ENCODE data around the gene CFAP97D1. TPM values are rescaled to one million over a fixed set of nuclear protein-coding genes. Genes with fewer than 3 reads are reported as not detected.

CFAP97D1 gene
- polyA plus RNA-seq (2011; rRNA removed) (0.04 TPM in 1 of 2 replicates, not detected in the other), polyA plus RNA-seq (2017; fragmentation: RNase III; extraction: RNeasy Plus Mini Kit Qiagen cat#74134 plus additional on column Dnase treatment) (0.03 to 0.04 TPM in 2 of 3 replicates, not detected in the other), polyA minus RNA-seq (2011; rRNA and poly(A)+ RNA removed) (not detected in 2 replicates)
- 0.01 TPM in 2 replicates for polyA plus RNA-seq (2012; cell fraction: cytosol; rRNA removed)
- 0.02 TPM in 1 of 2 replicates, not detected in the other for polyA plus RNA-seq (2012; cell fraction: nucleus; rRNA removed)

DNA sequence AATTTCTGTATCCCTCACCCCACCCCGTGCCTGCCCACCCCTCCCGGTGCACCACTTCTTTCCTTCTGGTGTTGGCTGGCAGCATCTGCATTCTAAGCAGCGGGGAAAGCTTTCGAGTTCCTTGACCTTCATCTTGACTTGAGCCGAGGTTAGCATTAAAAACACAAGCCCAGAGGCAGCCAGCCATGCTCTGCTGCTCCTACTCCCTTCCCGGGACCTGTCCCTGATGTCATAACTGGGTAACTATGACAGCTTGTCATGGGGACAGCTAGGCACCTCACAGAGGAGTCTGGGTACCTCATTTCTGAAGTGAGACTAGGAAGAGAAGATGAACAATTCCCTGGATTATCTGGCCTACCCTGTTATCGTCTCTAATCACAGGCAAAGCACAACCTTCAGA lies at the start of gene CFAP97D1:
CFAP97D1 (plus strand) TSS at position 301 of the 400 bp plus-strand sequence; CDS start at position 329, 28 bp downstream.
- POLR2A ChIA-PET, result no interaction called here

GRCh38 chr17:43732958-43733357 lies 47.3 kb upstream of the CFAP97D1 start:
- Histone ChIP-seq H3K27ac (peak overlapping the region in 1 of 2 experiments; percentile 58; a peak in 2 of 6 replicates), H3K9me3 (no peaks in the 10 kb centered on the region), H3K4me2 (no peak overlapping the region), H3K4me3 (no peak overlapping the region), H3K4me1 (no peaks in the 10 kb centered on the region)
- WGBS (ENCODE audit: missing lambda C conversion rate), result 87% methylated on average over 2 of the region's 2 CpGs
- ChIA-PET POLR2A (no interaction called here), CTCF (interaction anchor here (1.1 to 13.9 kb wide), 4 partner anchors 23 to 341 kb away, joined by 3 to 180 read pairs (median 4); partner anchors contain the start of gene SOST)
- DNase-seq (ENCODE audit: low read depth in 1 of 2, low spot score in 1 of 2) (no peak), ATAC-seq (peak; percentile 45 to 80; a peak in 4 of 6 replicates), FAIRE-seq (no peak)
- no peak for TF ChIP-seq SREBF2 (IDR thresholded peaks at IDR 0.05)
- TF ChIP-seq FOSL2 (IDR thresholded peaks at IDR 0.05), result no peak
- TF ChIP-seq FOSL2 (CRISPR knock-in tag; IDR thresholded peaks at IDR 0.05), result peak; percentile 50; the same call in 1 of the 2 replicates
- no peak for TF ChIP-seq HDAC2 (IDR thresholded peaks at IDR 0.05)
- TF ChIP-seq ZNF302 (CRISPR knock-in tag; IDR thresholded peaks at IDR 0.05), result no peak
- TF ChIP-seq RFX5 (IDR thresholded peaks at IDR 0.05), result no peak
- TF ChIP-seq CEBPB (IDR thresholded peaks at IDR 0.05), result peak; percentile 8 to 74; a peak in 1 of 4 replicates
- TF ChIP-seq KDM5A (IDR thresholded peaks at IDR 0.05), result no peak
- TF ChIP-seq USF2 (IDR thresholded peaks at IDR 0.05), result no peak
- no peak for TF ChIP-seq ATOH8 (CRISPR knock-in tag; IDR thresholded peaks at IDR 0.05; ENCODE audit: low read depth)

More for the DNA sequence above, at the start of gene CFAP97D1:
- no peak for ATAC-seq
- Histone ChIP-seq H3K4me2 (peak within 1 kb of the TSS; percentile 85), H3K4me1 (peaks cover 14% of the 10 kb centered on the region), H3K27ac (peak within 1 kb of the TSS; percentile 93 to 98), H3K9me3 (no peaks in the 10 kb centered on the region), H3K4me3 (peak within 1 kb of the TSS; percentile 71)
- no peak for DNase-seq (ENCODE audit: low read depth in 1 of 2, low spot score in 1 of 2)
- 90% methylated on average over 5 of the region's 7 CpGs for WGBS (ENCODE audit: missing lambda C conversion rate)
- FAIRE-seq, result no peak
- CTCF ChIA-PET, result interaction anchor here (0.6 to 7.6 kb wide), 12 partner anchors 10 to 698 kb away, joined by 3 to 54 read pairs (median 4); partner anchors contain the start of gene CD300LG
- no peak for TF ChIP-seq NFE2L2 (conservative IDR thresholded peaks at IDR 0.05; ENCODE audit: low read length)
- no peak for TF ChIP-seq BHLHE40 (IDR thresholded peaks at IDR 0.05; ENCODE audit: low read depth, low read length)
- no peak for TF ChIP-seq PHF8 (IDR thresholded peaks at IDR 0.05; ENCODE audit: borderline replicate concordance, low read depth)
- TF ChIP-seq FOXS1 (CRISPR knock-in tag; IDR thresholded peaks at IDR 0.05), result no peak
- TF ChIP-seq HDAC2 (IDR thresholded peaks at IDR 0.05), result no peak
- TF ChIP-seq RNF2 (IDR thresholded peaks at IDR 0.05; ENCODE audit: borderline replicate concordance, low read depth), result no peak
- TF ChIP-seq ZNF302 (CRISPR knock-in tag; IDR thresholded peaks at IDR 0.05), result no peak
- TF ChIP-seq, protein P1, sequence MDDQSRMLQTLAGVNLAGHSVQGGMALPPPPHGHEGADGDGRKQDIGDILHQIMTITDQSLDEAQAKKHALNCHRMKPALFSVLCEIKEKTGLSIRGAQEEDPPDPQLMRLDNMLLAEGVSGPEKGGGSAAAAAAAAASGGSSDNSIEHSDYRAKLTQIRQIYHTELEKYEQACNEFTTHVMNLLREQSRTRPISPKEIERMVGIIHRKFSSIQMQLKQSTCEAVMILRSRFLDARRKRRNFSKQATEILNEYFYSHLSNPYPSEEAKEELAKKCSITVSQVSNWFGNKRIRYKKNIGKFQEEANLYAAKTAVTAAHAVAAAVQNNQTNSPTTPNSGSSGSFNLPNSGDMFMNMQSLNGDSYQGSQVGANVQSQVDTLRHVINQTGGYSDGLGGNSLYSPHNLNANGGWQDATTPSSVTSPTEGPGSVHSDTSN (IDR thresholded peaks at IDR 0.05), result no peak

DNA sequence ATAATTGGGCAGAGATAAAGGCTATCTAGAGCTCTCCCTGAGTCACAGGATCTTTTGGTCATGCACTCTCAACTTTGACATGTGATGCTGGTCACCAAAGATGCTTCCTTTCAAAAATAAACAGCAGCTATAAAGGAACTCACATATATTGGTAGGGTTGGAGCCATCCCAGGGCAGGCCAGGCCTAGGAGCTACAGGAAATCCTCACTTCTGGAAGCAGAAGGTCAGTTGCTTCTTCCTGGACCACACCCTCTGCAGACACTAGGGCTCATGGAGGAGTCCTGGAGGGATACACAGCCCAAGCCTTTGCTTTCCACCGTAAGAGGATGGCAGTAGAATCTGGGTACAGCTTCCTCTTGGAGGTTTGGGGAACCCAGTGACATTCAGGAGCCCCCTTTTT lies 46.3 kb upstream of the CFAP97D1 start:
- no peak for FAIRE-seq
- Histone ChIP-seq H3K4me3 (no peak overlapping the region), H3K27ac (peak overlapping the region in 1 of 2 experiments; percentile 52; a peak in 1 of 6 replicates), H3K4me2 (no peak overlapping the region), H3K9me3 (no peaks in the 10 kb centered on the region), H3K4me1 (no peaks in the 10 kb centered on the region)
- ATAC-seq, result no peak
- CTCF ChIA-PET, result interaction anchor here (0.6 to 13.9 kb wide), 6 partner anchors 9 to 158 kb away, joined by 3 to 180 read pairs (median 4); partner anchors contain the start of gene SOST
- 85% methylated on average over 1 of the region's 1 CpG for WGBS (ENCODE audit: missing lambda C conversion rate)
- TF ChIP-seq RFX5 (IDR thresholded peaks at IDR 0.05) (no peak), NPAS2 (CRISPR knock-in tag; IDR thresholded peaks at IDR 0.05; ENCODE audit: borderline replicate concordance) (no peak), NR3C1 (IDR thresholded peaks at IDR 0.05) (no peak), BCL3 (IDR thresholded peaks at IDR 0.05) (no peak), CBX2 (IDR thresholded peaks at IDR 0.05; ENCODE audit: borderline replicate concordance, low read depth) (no peak), RAD21 (conservative IDR thresholded peaks at IDR 0.05 in 1 of 2, IDR thresholded peaks at IDR 0.05 in 1 of 2) (no peak), TFCP2L1 (CRISPR knock-in tag; IDR thresholded peaks at IDR 0.05) (no peak), MYC (IDR thresholded peaks at IDR 0.05; ENCODE audit: borderline replicate concordance, low read length) (no peak), RARB (CRISPR knock-in tag; IDR thresholded peaks at IDR 0.05) (no peak), TP53 (CRISPR knock-in tag; IDR thresholded peaks at IDR 0.05) (no peak), GATA3 (IDR thresholded peaks at IDR 0.05; ENCODE audit: borderline replicate concordance) (no peak), POLR2A (IDR thresholded peaks at IDR 0.05; ENCODE audit: low read length) (no peak), SREBF2 (IDR thresholded peaks at IDR 0.05) (no peak), PHF8 (IDR thresholded peaks at IDR 0.05; ENCODE audit: borderline replicate concordance, low read depth) (no peak), FOSB (CRISPR knock-in tag; IDR thresholded peaks at IDR 0.05) (no peak)
- POLR2A ChIA-PET, result no interaction called here
- no peak for DNase-seq (ENCODE audit: low read depth in 1 of 2, low spot score in 1 of 2)

All from A549 (cell line).